ENCODE measurements around the gene ARID4B.
"Not testable (repeated sequence)": the region's sequence is repeated elsewhere in the genome, so short reads cannot be mapped to it uniquely, and the experiment has no call there.

DNA sequence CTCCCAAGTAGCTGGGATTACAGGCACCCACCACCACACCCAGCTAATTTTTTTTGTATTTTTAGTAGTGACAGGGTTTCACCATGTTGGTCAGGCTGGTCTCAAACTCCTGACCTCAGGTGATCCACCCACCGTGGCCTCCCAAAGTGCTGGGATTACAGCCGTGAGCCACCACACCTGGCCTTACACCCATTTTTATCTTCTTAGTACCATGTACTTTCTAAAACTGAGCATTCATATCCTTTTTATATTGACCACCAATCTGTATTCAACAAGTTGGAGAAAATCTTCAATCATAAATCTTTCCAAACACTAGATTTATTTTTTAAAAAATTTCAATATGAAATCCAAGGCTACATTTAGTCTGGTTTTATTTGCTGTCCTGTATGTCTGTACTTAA, 113.0 kb downstream of the ARID4B start:
- TF ChIP-seq POLR2AphosphoS5 (IDR thresholded peaks at IDR 0.05; ENCODE audit: insufficient read depth, low read depth, low read length); POLR2A (IDR thresholded peaks at IDR 0.05; ENCODE audit: low read depth, low read length); EZH2 (IDR thresholded peaks at IDR 0.05; ENCODE audit: borderline replicate concordance, low read depth, low read length, severe bottlenecking); GATA2 (IDR thresholded peaks at IDR 0.05; ENCODE audit: insufficient read depth, insufficient read length, low read depth, low read length): not testable (repeated sequence)
- TF ChIP-seq, protein P1, sequence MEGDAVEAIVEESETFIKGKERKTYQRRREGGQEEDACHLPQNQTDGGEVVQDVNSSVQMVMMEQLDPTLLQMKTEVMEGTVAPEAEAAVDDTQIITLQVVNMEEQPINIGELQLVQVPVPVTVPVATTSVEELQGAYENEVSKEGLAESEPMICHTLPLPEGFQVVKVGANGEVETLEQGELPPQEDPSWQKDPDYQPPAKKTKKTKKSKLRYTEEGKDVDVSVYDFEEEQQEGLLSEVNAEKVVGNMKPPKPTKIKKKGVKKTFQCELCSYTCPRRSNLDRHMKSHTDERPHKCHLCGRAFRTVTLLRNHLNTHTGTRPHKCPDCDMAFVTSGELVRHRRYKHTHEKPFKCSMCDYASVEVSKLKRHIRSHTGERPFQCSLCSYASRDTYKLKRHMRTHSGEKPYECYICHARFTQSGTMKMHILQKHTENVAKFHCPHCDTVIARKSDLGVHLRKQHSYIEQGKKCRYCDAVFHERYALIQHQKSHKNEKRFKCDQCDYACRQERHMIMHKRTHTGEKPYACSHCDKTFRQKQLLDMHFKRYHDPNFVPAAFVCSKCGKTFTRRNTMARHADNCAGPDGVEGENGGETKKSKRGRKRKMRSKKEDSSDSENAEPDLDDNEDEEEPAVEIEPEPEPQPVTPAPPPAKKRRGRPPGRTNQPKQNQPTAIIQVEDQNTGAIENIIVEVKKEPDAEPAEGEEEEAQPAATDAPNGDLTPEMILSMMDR (IDR thresholded peaks at IDR 0.05; ENCODE audit: extremely low read depth in 1 of 2, insufficient read depth in 1 of 2, low read depth in 1 of 2, low read length in 2 of 2), result not testable (repeated sequence)
- TF ChIP-seq, protein P2, sequence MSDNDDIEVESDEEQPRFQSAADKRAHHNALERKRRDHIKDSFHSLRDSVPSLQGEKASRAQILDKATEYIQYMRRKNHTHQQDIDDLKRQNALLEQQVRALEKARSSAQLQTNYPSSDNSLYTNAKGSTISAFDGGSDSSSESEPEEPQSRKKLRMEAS (IDR thresholded peaks at IDR 0.05; ENCODE audit: insufficient read depth, insufficient read length), result not testable (repeated sequence)
